Skeletal muscle tissue (tissue), 4 donors: ENCODE data around the gene SDK1. TPM values are rescaled to one million over a fixed set of nuclear protein-coding genes. Genes with fewer than 3 reads are reported as not detected.

ENCODE experiments used
- H3K27ac ChIP-seq: one replicate; pipeline ENCODE4 v1.7.0; 2013; ENCODE audit warnings: mild to moderate bottlenecking, low read depth, low read length, inconsistent platforms
- H3K27me3 ChIP-seq, 3 donors: one replicate each; pipeline ENCODE4 v1.7.0; 2013; ENCODE audit warnings: low read length in 3 of 3; ENCODE audit not compliant: control insufficient read depth in 3 of 3, insufficient read depth in 3 of 3
- H3K36me3 ChIP-seq, 3 donors: one replicate each; pipeline ENCODE4 v1.7.0; 2013; ENCODE audit warnings: low read length in 3 of 3; ENCODE audit not compliant: control insufficient read depth in 3 of 3, insufficient read depth in 3 of 3
- H3K4me1 ChIP-seq, 3 donors: one replicate each; pipeline ENCODE4 v1.7.0; 2013; ENCODE audit warnings: low read length in 3 of 3, mild to moderate bottlenecking in 3 of 3; ENCODE audit not compliant: control insufficient read depth in 3 of 3, insufficient read depth in 3 of 3
- H3K4me3 ChIP-seq, 3 donors: one replicate each; pipeline ENCODE4 v1.7.0; 2013; ENCODE audit warnings: low read length in 3 of 3
- H3K9ac ChIP-seq, 3 donors: one replicate each; pipeline ENCODE4 v1.7.0; 2013; ENCODE audit warnings: low read length in 3 of 3, mild to moderate bottlenecking in 3 of 3, moderate library complexity in 2 of 3, low read depth in 1 of 3
- H3K9me3 ChIP-seq, 3 donors: one replicate each; pipeline ENCODE4 v1.7.0; 2013; ENCODE audit warnings: low read length in 3 of 3; ENCODE audit not compliant: control insufficient read depth in 3 of 3
- total RNA-seq: library from RNA; depleted of rRNA; stranded (reverse); fragments of >200 nt; gene quantifications from one replicate; pipeline ENCODE4 v1.2.3, GENCODE V29; 2014
- donor health status: Osteomylitis.

SDK1 gene
- total RNA-seq, 1 donor from 2014 or later: 3.7 TPM

DNA sequence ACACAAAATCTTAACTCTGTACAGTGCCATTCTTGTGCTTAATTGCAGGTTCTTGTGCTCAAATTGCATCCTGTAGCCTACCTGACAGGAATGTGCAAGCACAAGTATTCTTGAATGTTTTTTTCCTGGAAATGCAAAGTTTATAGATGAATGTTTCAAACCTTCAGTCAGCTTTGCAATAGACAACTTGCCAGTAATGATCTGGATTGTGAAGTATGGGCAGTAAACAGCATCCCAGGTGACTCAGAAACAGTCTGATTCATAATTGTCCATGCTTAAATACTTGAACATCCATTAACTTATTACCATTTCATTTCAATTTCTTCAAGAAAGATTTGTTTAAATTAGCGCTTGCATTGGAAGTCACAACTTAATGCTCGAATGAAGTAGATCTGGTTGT is 347.2 kb downstream of the SDK1 start:
- Histone ChIP-seq H3K9me3 (no peaks in the 10 kb centered on the region), H3K9ac (no peak overlapping the region), H3K27ac (no peak overlapping the region)

GRCh38 chr7:3649250-3649649 is 348.2 kb downstream of the SDK1 start:
- Histone ChIP-seq H3K27me3 (peaks cover 0 to 3% (median 0%) of the 10 kb centered on the region in 3 donors), H3K36me3 (no peaks in the 10 kb centered on the region), H3K9me3 (no peaks in the 10 kb centered on the region), H3K27ac (no peak overlapping the region), H3K4me3 (no peak overlapping the region), H3K9ac (no peak overlapping the region), H3K4me1 (no peaks in the 10 kb centered on the region)

More for the DNA sequence above, 347.2 kb downstream of the SDK1 start:
- no peaks in the 10 kb centered on the region for H3K4me1 ChIP-seq
- peaks cover 0 to under 1% (median 0%) of the 10 kb centered on the region in 3 donors for H3K27me3 ChIP-seq
- H3K4me3 ChIP-seq: no peak overlapping the region
- no peaks in the 10 kb centered on the region for H3K36me3 ChIP-seq

DNA sequence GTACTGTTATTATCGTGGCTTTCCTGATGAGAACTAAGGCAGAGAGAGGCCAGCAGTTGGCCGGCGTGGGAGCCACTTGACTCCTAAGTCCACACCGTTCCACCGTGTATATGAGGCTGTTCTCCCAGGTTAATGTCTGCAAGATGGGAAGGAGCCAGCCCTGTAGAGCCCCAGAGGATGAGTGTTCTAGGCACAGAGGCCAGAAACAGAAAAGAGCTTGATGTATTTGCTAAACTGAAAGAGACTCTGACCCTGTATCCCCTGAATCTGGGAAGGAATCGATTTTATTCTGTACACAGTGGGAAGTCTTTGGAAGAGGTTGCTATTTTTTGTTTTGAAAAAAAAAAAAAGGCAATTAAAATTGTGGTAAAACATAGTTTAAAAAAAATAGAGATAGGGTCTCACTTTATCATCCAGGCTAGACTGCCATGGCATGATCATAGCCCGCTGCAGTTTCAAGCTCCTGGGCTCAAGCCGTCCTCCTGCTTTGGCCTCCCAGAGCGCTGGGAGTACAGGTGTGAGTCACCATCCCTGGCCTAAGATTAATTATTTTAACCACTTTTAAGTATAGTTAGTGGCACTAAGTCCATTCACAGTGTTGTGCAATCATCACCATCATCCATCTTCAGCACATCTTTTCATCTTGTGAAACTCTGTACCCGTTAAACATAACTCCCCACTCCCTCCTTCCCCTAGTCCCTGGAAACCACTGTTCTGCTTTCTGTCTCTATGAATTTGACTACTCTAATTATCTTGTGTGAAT is 348.8 kb downstream of the SDK1 start:
- Histone ChIP-seq H3K4me1 (no peaks in the 10 kb centered on the region), H3K9me3 (no peaks in the 10 kb centered on the region), H3K4me3 (no peak overlapping the region), H3K36me3 (no peaks in the 10 kb centered on the region), H3K27me3 (peaks cover 0 to 3% (median 0%) of the 10 kb centered on the region in 3 donors), H3K27ac (no peak overlapping the region), H3K9ac (no peak overlapping the region)

- H3K9me3 ChIP-seq: no peaks in the 10 kb centered on the region
- H3K4me1 ChIP-seq: no peaks in the 10 kb centered on the region
- H3K9ac ChIP-seq: no peak overlapping the region
- no peaks in the 10 kb centered on the region for H3K36me3 ChIP-seq
- no peak overlapping the region for H3K27ac ChIP-seq
- H3K4me3 ChIP-seq: no peak overlapping the region
- H3K27me3 ChIP-seq: peaks cover 0 to 3% (median 0%) of the 10 kb centered on the region in 3 donors
Measured at GRCh38 chr7:3650844-3651243, 349.8 kb downstream of the SDK1 start.

DNA sequence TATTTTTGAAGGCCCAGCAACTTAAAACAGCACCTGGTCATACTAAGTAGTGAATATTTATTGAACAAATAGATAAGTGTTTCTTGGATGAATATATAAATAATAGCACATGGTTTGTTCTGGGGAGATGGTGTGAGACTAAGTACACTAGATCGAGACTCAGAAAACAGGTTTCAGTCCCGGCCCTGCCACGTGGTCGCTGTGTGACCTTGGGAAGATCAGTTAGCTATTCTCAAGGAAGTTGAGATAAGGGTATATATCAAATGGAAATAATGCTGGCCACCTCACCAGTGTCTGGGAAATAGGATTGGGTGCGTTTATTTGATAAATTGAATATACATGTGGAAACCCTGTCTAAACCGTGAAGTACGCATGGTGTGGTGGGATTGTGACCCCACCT is 354.6 kb downstream of the SDK1 start:
- H3K9ac ChIP-seq: no peak overlapping the region

DNA sequence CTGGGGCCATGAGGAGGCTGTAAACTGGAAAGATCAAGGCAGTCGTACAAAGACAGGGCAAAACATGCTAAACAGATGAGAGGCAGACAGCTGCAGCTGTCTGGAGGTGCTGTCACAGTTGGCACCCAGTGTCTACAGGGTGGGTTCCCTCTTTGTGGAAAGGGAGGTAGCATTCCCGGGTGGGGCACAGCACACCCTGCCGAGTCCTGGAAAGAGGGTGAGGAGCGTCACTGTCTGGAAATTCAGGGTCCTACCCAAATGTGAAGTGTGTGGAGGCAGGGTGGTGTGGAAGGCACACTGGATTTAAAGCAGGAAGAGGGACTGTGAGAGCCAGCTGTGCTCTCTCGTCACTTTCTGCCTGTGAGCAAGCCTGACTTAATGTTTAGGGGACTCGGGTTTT is 356.2 kb downstream of the SDK1 start:
- Histone ChIP-seq H3K27ac (no peak overlapping the region), H3K9ac (no peak overlapping the region), H3K4me1 (no peaks in the 10 kb centered on the region), H3K27me3 (peaks cover 0 to 3% (median 0%) of the 10 kb centered on the region in 3 donors), H3K4me3 (no peak overlapping the region), H3K9me3 (no peaks in the 10 kb centered on the region), H3K36me3 (no peaks in the 10 kb centered on the region)

More for the DNA sequence above, 354.6 kb downstream of the SDK1 start:
- Histone ChIP-seq H3K36me3 (no peaks in the 10 kb centered on the region), H3K27ac (no peak overlapping the region), H3K27me3 (peaks cover 0 to 3% (median 0%) of the 10 kb centered on the region in 3 donors), H3K9me3 (no peaks in the 10 kb centered on the region), H3K4me3 (no peak overlapping the region), H3K4me1 (no peaks in the 10 kb centered on the region)

GRCh38 chr7:3668743-3669142 is 367.7 kb downstream of the SDK1 start:
- no peaks in the 10 kb centered on the region for H3K36me3 ChIP-seq

DNA sequence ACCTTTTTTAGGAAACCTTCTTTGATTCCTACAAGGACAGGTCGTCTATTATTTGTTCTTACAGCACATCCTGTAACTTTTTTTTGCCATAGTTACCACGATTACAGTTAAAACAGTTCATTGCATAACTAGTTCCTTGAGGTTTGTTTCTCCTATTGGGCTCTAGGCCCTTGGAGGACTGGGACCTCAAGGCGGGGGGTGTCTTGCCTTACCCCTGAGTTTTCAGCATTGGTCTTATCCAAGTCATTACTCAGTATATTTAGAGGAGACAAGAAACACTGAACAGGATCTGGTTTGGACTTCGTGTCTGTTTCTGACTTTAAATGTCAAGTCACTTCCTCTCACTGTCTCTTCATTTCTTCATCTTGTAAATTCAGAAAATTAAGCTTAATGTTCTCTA is 369.8 kb downstream of the SDK1 start:
- Histone ChIP-seq H3K9me3 (no peaks in the 10 kb centered on the region), H3K27ac (no peak overlapping the region), H3K9ac (no peak overlapping the region), H3K36me3 (no peaks in the 10 kb centered on the region), H3K27me3 (no peaks in the 10 kb centered on the region), H3K4me1 (no peaks in the 10 kb centered on the region), H3K4me3 (no peak overlapping the region)

More at GRCh38 chr7:3668743-3669142, 367.7 kb downstream of the SDK1 start:
- no peak overlapping the region for H3K4me3 ChIP-seq
- H3K4me1 ChIP-seq: no peaks in the 10 kb centered on the region
- no peak overlapping the region for H3K9ac ChIP-seq
- no peaks in the 10 kb centered on the region for H3K9me3 ChIP-seq
- H3K27ac ChIP-seq: no peak overlapping the region
- H3K27me3 ChIP-seq: no peaks in the 10 kb centered on the region

GRCh38 chr7:3673524-3673923 is 372.5 kb downstream of the SDK1 start:
- Histone ChIP-seq H3K27me3 (no peaks in the 10 kb centered on the region), H3K4me1 (no peaks in the 10 kb centered on the region), H3K27ac (no peak overlapping the region), H3K9me3 (no peaks in the 10 kb centered on the region), H3K36me3 (no peaks in the 10 kb centered on the region), H3K9ac (no peak overlapping the region), H3K4me3 (no peak overlapping the region)

DNA sequence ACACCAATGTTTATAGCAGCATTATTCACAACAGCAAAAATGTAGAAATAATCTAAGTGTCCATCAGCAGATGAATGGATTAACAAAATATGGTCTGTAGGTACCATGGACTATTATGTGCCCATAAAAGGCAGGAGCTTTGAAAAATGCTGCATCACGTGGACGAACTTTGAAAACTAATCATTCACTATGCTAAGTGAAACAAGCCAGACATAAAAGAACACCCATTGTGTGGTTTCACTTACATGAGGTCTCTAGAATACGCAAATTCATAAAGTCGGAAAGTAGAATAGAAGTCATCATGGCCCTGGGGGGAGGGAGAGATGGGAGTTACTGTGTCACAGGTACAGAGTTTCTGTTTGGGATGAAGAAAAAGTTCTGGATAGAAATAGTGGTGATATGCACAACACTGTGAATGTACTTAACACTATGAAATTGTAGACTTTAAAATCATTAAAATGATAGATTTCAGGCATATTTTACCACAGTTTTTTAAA is 377.3 kb downstream of the SDK1 start:
- H3K27me3 ChIP-seq: no peaks in the 10 kb centered on the region
- H3K36me3 ChIP-seq: no peaks in the 10 kb centered on the region
- H3K27ac ChIP-seq: no peak overlapping the region
- H3K9ac ChIP-seq: no peak overlapping the region
- H3K4me3 ChIP-seq: no peak overlapping the region
- H3K9me3 ChIP-seq: no peaks in the 10 kb centered on the region
- H3K4me1 ChIP-seq: no peaks in the 10 kb centered on the region
